HG03432 (cell line): ENCODE data around the gene POGLUT2.

Experiments
- ATAC-seq: cut with Tn5 transposase; IDR thresholded peaks from one replicate; pipeline ENCODE4 v1.9.1; 2021; ENCODE audit warnings: mild to moderate bottlenecking, moderate library complexity; ENCODE audit not compliant: unreplicated experiment

Gene POGLUT2

GRCh38 chr13:102771298-102772041 is 27.3 kb downstream of the POGLUT2 start:
- no peak for ATAC-seq

GRCh38 chr13:102770435-102770834 is 28.3 kb downstream of the POGLUT2 start:
- ATAC-seq = no peak

- ATAC-seq = no peak
These were observed 29.1 kb downstream of the POGLUT2 start for GRCh38 chr13:102769679-102770078.

- no peak for ATAC-seq
These were observed 29.9 kb downstream of the POGLUT2 start for GRCh38 chr13:102768909-102769308.

- ATAC-seq = no peak
These were observed 35.0 kb downstream of the POGLUT2 start for GRCh38 chr13:102763741-102764140.

- no peak for ATAC-seq
These were observed 37.7 kb downstream of the POGLUT2 start for GRCh38 chr13:102761071-102761470.

GRCh38 chr13:102758842-102759241 is 39.9 kb downstream of the POGLUT2 start:
- ATAC-seq = no peak

GRCh38 chr13:102757006-102757405 is 41.8 kb downstream of the POGLUT2 start:
- no peak for ATAC-seq

GRCh38 chr13:102751886-102752285 is 46.9 kb downstream of the POGLUT2 start:
- ATAC-seq = no peak

GRCh38 chr13:102742506-102742905 is 56.3 kb downstream of the POGLUT2 start:
- no peak for ATAC-seq

- ATAC-seq = no peak
These were observed 56.7 kb downstream of the POGLUT2 start for GRCh38 chr13:102742101-102742500.
